ENCODE measurements around the gene DKC1.

The DKC1 gene

GRCh38 chrX:154715825-154716224, 46.8 kb upstream of the DKC1 start:
- ChIA-PET CTCF (interaction anchor here (0.6 to 3.4 kb wide), 7 partner anchors 8 to 40 kb away, joined by 3 to 50 read pairs (median 4); no protein-coding TSS in a partner anchor), POLR2A (no interaction called here)
- Histone ChIP-seq H3K9me3 (ENCODE audit: control insufficient read depth, insufficient read depth, low read depth, low read length) (no peaks in the 10 kb centered on the region), H3K4me1 (ENCODE audit: control insufficient read depth, insufficient read depth, low read length) (peaks cover 5% of the 10 kb centered on the region; the same call in 1 of the 2 replicates), H3K36me3 (ENCODE audit: control insufficient read depth in 2 of 2, insufficient read depth in 1 of 2, low read length in 2 of 2) (no peaks in the 10 kb centered on the region), H3K27ac (ENCODE audit: extremely low read depth, low read depth, low read length) (no peak overlapping the region), H3K4me3 (ENCODE audit: low read depth, low read length) (no peak overlapping the region)
- no peak for TF ChIP-seq ZNF10 (tag by site-specific recombination; IDR thresholded peaks at IDR 0.05)
- no peak for TF ChIP-seq ZNF157 (tag by site-specific recombination; IDR thresholded peaks at IDR 0.05)
- no peak for TF ChIP-seq ZEB2 (tag by site-specific recombination; IDR thresholded peaks at IDR 0.05)
- no peak for TF ChIP-seq ZNF140 (tag by site-specific recombination; IDR thresholded peaks at IDR 0.05)
- no peak for TF ChIP-seq ZSCAN30 (tag by site-specific recombination; IDR thresholded peaks at IDR 0.05)
- TF ChIP-seq ZNF274 (IDR thresholded peaks at IDR 0.05; ENCODE audit: low read length), result no peak
- no peak for TF ChIP-seq ZNF274 (tag by site-specific recombination; IDR thresholded peaks at IDR 0.05; ENCODE audit: borderline replicate concordance)
- TF ChIP-seq ZNF433 (tag by site-specific recombination; IDR thresholded peaks at IDR 0.05; ENCODE audit: low read depth), result no peak
- TF ChIP-seq ZSCAN18 (tag by site-specific recombination; IDR thresholded peaks at IDR 0.05), result no peak
- TF ChIP-seq RBAK (tag by site-specific recombination; IDR thresholded peaks at IDR 0.05), result no peak

- Histone ChIP-seq H3K9me3 (ENCODE audit: control insufficient read depth, insufficient read depth, low read depth, low read length) (no peaks in the 10 kb centered on the region), H3K4me1 (ENCODE audit: control insufficient read depth, insufficient read depth, low read length) (peaks cover 5% of the 10 kb centered on the region; the same call in 1 of the 2 replicates), H3K27ac (ENCODE audit: extremely low read depth, low read depth, low read length) (no peak overlapping the region), H3K36me3 (ENCODE audit: control insufficient read depth in 2 of 2, insufficient read depth in 1 of 2, low read length in 2 of 2) (no peaks in the 10 kb centered on the region), H3K4me3 (ENCODE audit: low read depth, low read length) (no peak overlapping the region)
- ChIA-PET CTCF (interaction anchor here (0.5 to 3.4 kb wide), 10 partner anchors 10 to 1752 kb away, joined by 3 to 50 read pairs (median 5); no protein-coding TSS in a partner anchor), POLR2A (interaction anchor here (1.2 to 1.8 kb wide), 2 partner anchors 14 to 31 kb away, joined by 3 to 4 read pairs; no protein-coding TSS in a partner anchor)
- TF ChIP-seq ZNF660 (tag by site-specific recombination; IDR thresholded peaks at IDR 0.05), result peak; percentile 23; the same call in 1 of the 2 replicates
- TF ChIP-seq ZNF366 (tag by site-specific recombination; conservative IDR thresholded peaks at IDR 0.05), result peak; percentile 26; the same call in 1 of the 2 replicates
- no peak for TF ChIP-seq ZBTB8A (tag by site-specific recombination; IDR thresholded peaks at IDR 0.05)
- TF ChIP-seq PRDM10 (tag by site-specific recombination; IDR thresholded peaks at IDR 0.05), result peak; percentile 44; the same call in 1 of the 2 replicates
- peak; percentile 46; the same call in 1 of the 2 replicates for TF ChIP-seq ZBTB11 (tag by site-specific recombination; conservative IDR thresholded peaks at IDR 0.05; ENCODE audit: low read depth)
- peak; percentile 42; the same call in 1 of the 2 replicates for TF ChIP-seq ZBTB17 (tag by site-specific recombination; IDR thresholded peaks at IDR 0.05)
- peak; percentile 88; the same call in 1 of the 2 replicates for TF ChIP-seq HOXC10 (CRISPR knock-in tag; IDR thresholded peaks at IDR 0.05)
- no peak for TF ChIP-seq ZNF645 (tag by site-specific recombination; IDR thresholded peaks at IDR 0.05)
- TF ChIP-seq KLF17 (tag by site-specific recombination; IDR thresholded peaks at IDR 0.05), result no peak
- no peak for TF ChIP-seq ZNF26 (tag by site-specific recombination; IDR thresholded peaks at IDR 0.05)
- peak; percentile 52; the same call in 1 of the 2 replicates for TF ChIP-seq IKZF3 (tag by site-specific recombination; IDR thresholded peaks at IDR 0.05)
- no peak for TF ChIP-seq KLF9 (tag by site-specific recombination; IDR thresholded peaks at IDR 0.05; ENCODE audit: low read depth)
Observed at GRCh38 chrX:154717824-154718223, 44.8 kb upstream of the DKC1 start.
